Measurements from ENCODE around the gene TRIM48. TPM values are rescaled to one million over a fixed set of nuclear protein-coding genes. Genes with fewer than 3 reads are reported as not detected.
"Not testable (repeated sequence)": the region's sequence is repeated elsewhere in the genome, so short reads cannot be mapped to it uniquely, and the experiment has no call there.

Gene TRIM48
- polyA plus RNA-seq (not detected in 3 replicates), polyA minus RNA-seq (not detected in 3 replicates)
- not detected for polyA plus RNA-seq (2011; ENCODE audit: low read depth)
- polyA plus RNA-seq (2011; cell fraction: cytosol; rRNA removed) = not detected in 2 replicates
- not detected in 2 replicates for polyA plus RNA-seq (2011; cell fraction: nucleus; rRNA removed)
- not detected in 2 replicates for polyA plus RNA-seq (2012; ENCODE audit: low replicate concordance)
- polyA minus RNA-seq (2011; cell fraction: cytosol; rRNA and poly(A)+ RNA removed) = not detected
- polyA minus RNA-seq (2011; cell fraction: nucleus; rRNA and poly(A)+ RNA removed) = not detected in 2 replicates

- dilution Hi-C loops (cut with MboI; ENCODE audit: extremely low pct_ligation_motif_present, low sequenced_read_pairs); H2AFZ ChIP-seq (ENCODE audit: control insufficient read depth, low read length); H3K27me3 ChIP-seq (ENCODE audit: control insufficient read depth, extremely low read depth, insufficient read depth, low read length); H3K4me2 ChIP-seq (ENCODE audit: control insufficient read depth, extremely low read depth, insufficient read depth, low read depth, low read length); H3K9ac ChIP-seq (ENCODE audit: control insufficient read depth, extremely low read depth, insufficient read depth, low read length); FAIRE-seq; H3K36me3 ChIP-seq (ENCODE audit: control insufficient read depth in 2 of 2, extremely low read depth in 1 of 2, insufficient read depth in 2 of 2, low read length in 2 of 2); H3K79me2 ChIP-seq (ENCODE audit: control insufficient read depth, insufficient read depth, low read length); DNase-seq (ENCODE audit: low read depth, low spot score); H3K4me1 ChIP-seq (ENCODE audit: control insufficient read depth, extremely low read depth, insufficient read depth, low read length); H3K27ac ChIP-seq (ENCODE audit: control insufficient read depth, insufficient read depth, low read length); H3K9me3 ChIP-seq (ENCODE audit: control insufficient read depth, low read depth, low read length); H4K20me1 ChIP-seq (ENCODE audit: control insufficient read depth, extremely low read depth, insufficient read depth, low read length); H3K9me1 ChIP-seq (ENCODE audit: control insufficient read depth, extremely low read depth, insufficient read depth, low read length); H3K4me3 ChIP-seq (ENCODE audit: control insufficient read depth in 2 of 3, extremely low read depth in 1 of 3, insufficient read depth in 2 of 3, low read depth in 1 of 3, low read length in 3 of 3): not testable (repeated sequence)
Observed at GRCh38 chr11:55261855-55262254, at the start of gene TRIM48. TRIM48 (plus strand) TSS chr11:55262155; CDS start chr11:55262268, 113 bp downstream.

GRCh38 chr11:55238316-55238715 is 23.6 kb upstream of the TRIM48 start:
- dilution Hi-C loops (cut with MboI; ENCODE audit: extremely low pct_ligation_motif_present, low sequenced_read_pairs); FAIRE-seq; H3K36me3 ChIP-seq (ENCODE audit: control insufficient read depth in 2 of 2, extremely low read depth in 1 of 2, insufficient read depth in 2 of 2, low read length in 2 of 2): not testable (repeated sequence)

GRCh38 chr11:55263081-55263480 is 1.1 kb downstream of the TRIM48 start:
- Histone ChIP-seq H3K79me2 (ENCODE audit: control insufficient read depth, insufficient read depth, low read length) (no peaks in the 10 kb centered on the region), H3K4me1 (ENCODE audit: control insufficient read depth, extremely low read depth, insufficient read depth, low read length) (no peaks in the 10 kb centered on the region), H3K9ac (ENCODE audit: control insufficient read depth, extremely low read depth, insufficient read depth, low read length) (no peak overlapping the region), H2AFZ (ENCODE audit: control insufficient read depth, low read length) (no peak overlapping the region), H3K27ac (ENCODE audit: control insufficient read depth, insufficient read depth, low read length) (no peak overlapping the region), H3K27me3 (ENCODE audit: control insufficient read depth, extremely low read depth, insufficient read depth, low read length) (no peaks in the 10 kb centered on the region), H3K4me2 (ENCODE audit: control insufficient read depth, extremely low read depth, insufficient read depth, low read depth, low read length) (no peak overlapping the region), H4K20me1 (ENCODE audit: control insufficient read depth, extremely low read depth, insufficient read depth, low read length) (no peaks in the 10 kb centered on the region), H3K9me3 (ENCODE audit: control insufficient read depth, low read depth, low read length) (no peaks in the 10 kb centered on the region), H3K36me3 (ENCODE audit: control insufficient read depth in 2 of 2, extremely low read depth in 1 of 2, insufficient read depth in 2 of 2, low read length in 2 of 2) (no peaks in the 10 kb centered on the region), H3K9me1 (ENCODE audit: control insufficient read depth, extremely low read depth, insufficient read depth, low read length) (no peaks in the 10 kb centered on the region), H3K4me3 (ENCODE audit: control insufficient read depth in 2 of 3, extremely low read depth in 1 of 3, insufficient read depth in 2 of 3, low read depth in 1 of 3, low read length in 3 of 3) (no peak overlapping the region)
- dilution Hi-C loops (cut with MboI; ENCODE audit: extremely low pct_ligation_motif_present, low sequenced_read_pairs) = no loop called here
- no peak for TF ChIP-seq EZH2 (IDR thresholded peaks at IDR 0.05; ENCODE audit: low read length)
- no peak for TF ChIP-seq CTCF (optimal IDR thresholded peaks at IDR 0.05 in 1 of 3, IDR thresholded peaks at IDR 0.05 in 1 of 3, conservative IDR thresholded peaks at IDR 0.05 in 1 of 3; ENCODE audit: extremely low read depth in 1 of 3, insufficient read depth in 2 of 3, low read length in 3 of 3)
- FAIRE-seq (no peak), DNase-seq (ENCODE audit: low read depth, low spot score) (no peak)

More at GRCh38 chr11:55238316-55238715, 23.6 kb upstream of the TRIM48 start:
- not testable (repeated sequence) for H3K4me2 ChIP-seq (ENCODE audit: control insufficient read depth, extremely low read depth, insufficient read depth, low read depth, low read length); H4K20me1 ChIP-seq (ENCODE audit: control insufficient read depth, extremely low read depth, insufficient read depth, low read length); H3K27ac ChIP-seq (ENCODE audit: control insufficient read depth, insufficient read depth, low read length); H3K9me3 ChIP-seq (ENCODE audit: control insufficient read depth, low read depth, low read length); H3K79me2 ChIP-seq (ENCODE audit: control insufficient read depth, insufficient read depth, low read length); H3K9me1 ChIP-seq (ENCODE audit: control insufficient read depth, extremely low read depth, insufficient read depth, low read length); H3K4me3 ChIP-seq (ENCODE audit: control insufficient read depth in 2 of 3, extremely low read depth in 1 of 3, insufficient read depth in 2 of 3, low read depth in 1 of 3, low read length in 3 of 3); H2AFZ ChIP-seq (ENCODE audit: control insufficient read depth, low read length); H3K4me1 ChIP-seq (ENCODE audit: control insufficient read depth, extremely low read depth, insufficient read depth, low read length); H3K27me3 ChIP-seq (ENCODE audit: control insufficient read depth, extremely low read depth, insufficient read depth, low read length); H3K9ac ChIP-seq (ENCODE audit: control insufficient read depth, extremely low read depth, insufficient read depth, low read length); DNase-seq (ENCODE audit: low read depth, low spot score)

Small RNA genes lying within 50 kb of the gene (small RNA-seq; reads per million reads assigned to genes)
- gene AP005597.4 (ENCODE audit: insufficient read length in 3 of 3, low read depth in 3 of 3, low replicate concordance in 1 of 3) = 0 reads per million in 3 experiments

Other genes with a start within 250 kb of the TRIM48 start
- gene OR4A16, start 81.0 kb downstream of the TRIM48 start, polyA plus RNA-seq = not detected in 3 replicates
- gene OR4A15, start 105.8 kb downstream of the TRIM48 start, polyA plus RNA-seq = not detected in 3 replicates